Right lobe of liver (tissue), 6 donors: ENCODE results near the gene ACTN1. TPM values are rescaled to one million over a fixed set of nuclear protein-coding genes. Genes with fewer than 3 reads are reported as not detected.

ENCODE experiments used
- ATAC-seq, 4 donors: fragments of 200-7000 bp; cut with Tn5 transposase; one replicate each; pipeline ENCODE4 v1.9.1; 2020; ENCODE audit warnings: mild to moderate bottlenecking in 4 of 4, moderate library complexity in 4 of 4
- DNase-seq, 3 donors: peaks; one replicate each; pipeline ENCODE4 v3.0.0-alpha.2; 2020
- H3K27ac ChIP-seq, 3 donors: fragments of 200-600 bp; one replicate each; pipeline ENCODE4 v1.8.0; 2022
- H3K27me3 ChIP-seq, 2 donors: fragments of 200-600 bp; one replicate each; pipeline ENCODE4 v1.8.0; 2022
- H3K36me3 ChIP-seq, 4 donors: fragments of 200-600 bp; sonication (generic) in 1 of 4; one replicate each; pipeline versions ENCODE4 v1.5.1 to v1.8.0; 2017 to 2022; ENCODE audit warnings: control low read depth in 1 of 4
- H3K4me1 ChIP-seq, 4 donors: fragments of 200-600 bp; sonication (generic) in 1 of 4; one replicate each; pipeline versions ENCODE4 v1.5.1 to v1.8.0; 2017 to 2022; ENCODE audit warnings: control low read depth in 1 of 4
- H3K4me3 ChIP-seq, 3 donors: fragments of 200-600 bp; one replicate each; pipeline ENCODE4 v1.8.0; 2022
- H3K9me3 ChIP-seq, 4 donors: fragments of 200-600 bp; sonication (generic) in 1 of 4; one replicate each; pipeline versions ENCODE4 v1.5.1 to v1.8.0; 2017 to 2022; ENCODE audit warnings: control low read depth in 1 of 4
- CTCF ChIP-seq, 4 donors: fragments of 200-600 bp in 3 of 4; fragments of 450-650 bp in 1 of 4; IDR thresholded peaks; one replicate each; pipeline versions ENCODE4 v1.5.1 to v1.8.0; 2016 to 2022; ENCODE audit warnings: antibody characterized with exemption in 4 of 4, mild to moderate bottlenecking in 2 of 4
- POLR2A ChIP-seq: fragments of 450-650 bp; IDR thresholded peaks from one replicate; pipeline ENCODE4 v1.6.1; 2017; ENCODE audit warnings: antibody characterized with exemption, mild to moderate bottlenecking
- WGBS: methylation state at CpG from one replicate; pipeline ENCODE4 v1.1.6; 2018; ENCODE audit warnings: low coverage, low lambda C conversion rate; ENCODE audit not compliant: insufficient coverage; ENCODE audit errors: missing lambda C conversion rate; 5-methylcytosine and 5-hydroxymethylcytosine counted together
- intact Hi-C, 2 donors: fragments of 100-400 bp; cut with DNase I; formaldehyde crosslinking; loops; one replicate each; pipeline versions ENCODE4 v1.11.2 to v1.14.1; 2022
- total RNA-seq, 6 experiments: library from RNA; depleted of rRNA in 2 of 6; stranded (reverse); fragments of >200 nt in 2 of 6; fragmentation: NEBNext Ultra II Directional in 3 of 6; extraction: Animal tissue kit (Norgen Biotek cat#: 25700) in 3 of 6; gene quantifications; one replicate each; pipeline versions ENCODE4 v1.1.0 to v1.2.4, GENCODE V29; 2016 to 2023
- donor health status: DM: no; HTN: yes; CAD: no.
- donor health status: DM: no; HTN: no; CAD: no.
- donor health status: DM: no; HTN: no; CAD: no.
- donor health status: DM: no; HTN: yes; CAD: no.
- donor health status: DM: no; HTN: yes; CAD: no.

The ACTN1 gene
- total RNA-seq, 6 experiments from 2014 or later: 53.1 to 145 (median 100) TPM

- H3K9me3 ChIP-seq: no peaks in the 10 kb centered on the region
- no peak overlapping the region for H3K4me3 ChIP-seq
- 97% methylated on average over 7 of the region's 9 CpGs for whole genome bisulfite sequencing
- no peaks in the 10 kb centered on the region for H3K27me3 ChIP-seq
- H3K4me1 ChIP-seq: peaks cover 0 to 49% (median 15%) of the 10 kb centered on the region in 4 donors
- no peak for TF ChIP-seq CTCF (IDR thresholded peaks at IDR 0.05)
- DNase-seq (peak in 1 of 3 donors; percentile 22), ATAC-seq (no peak)
- intact Hi-C loops: no loop called here
- peak overlapping the region in 2 of 3 donors; percentile 22 to 31 for H3K27ac ChIP-seq
- no peaks in the 10 kb centered on the region for H3K36me3 ChIP-seq
Observed at GRCh38 chr14:68934066-68934465, 45.0 kb downstream of the ACTN1 start.

- peak overlapping the region in 1 of 3 donors; percentile 12 for H3K27ac ChIP-seq
- peaks cover 0 to 46% (median 8%) of the 10 kb centered on the region in 4 donors for H3K4me1 ChIP-seq
- ATAC-seq (no peak), DNase-seq (peak in 1 of 3 donors; percentile 13)
- no peaks in the 10 kb centered on the region for H3K36me3 ChIP-seq
- TF ChIP-seq CTCF (IDR thresholded peaks at IDR 0.05) (no peak), POLR2A (no peak)
- H3K27me3 ChIP-seq: no peaks in the 10 kb centered on the region
- H3K4me3 ChIP-seq: no peak overlapping the region
- 84% methylated on average over 4 of the region's 5 CpGs for WGBS
- intact Hi-C loops: no loop called here
- H3K9me3 ChIP-seq: no peaks in the 10 kb centered on the region
Observed at GRCh38 chr14:68932686-68933085, 46.4 kb downstream of the ACTN1 start.

GRCh38 chr14:68932231-68932630 lies 46.9 kb downstream of the ACTN1 start:
- Histone ChIP-seq H3K4me3 (no peak overlapping the region), H3K9me3 (no peaks in the 10 kb centered on the region), H3K36me3 (no peaks in the 10 kb centered on the region), H3K4me1 (peaks cover 0 to 43% (median 6%) of the 10 kb centered on the region in 4 donors), H3K27me3 (no peaks in the 10 kb centered on the region), H3K27ac (peak overlapping the region in 1 of 3 donors; percentile 12)
- ATAC-seq (no peak), DNase-seq (no peak)
- WGBS: 88% methylated on average over 1 of the region's 4 CpGs
- intact Hi-C loops: no loop called here
- no peak for TF ChIP-seq POLR2A
- TF ChIP-seq CTCF (IDR thresholded peaks at IDR 0.05): no peak

GRCh38 chr14:68931474-68932051 lies 47.5 kb downstream of the ACTN1 start:
- DNase-seq (no peak), ATAC-seq (no peak)
- Histone ChIP-seq H3K4me3 (no peak overlapping the region), H3K27ac (no peak overlapping the region), H3K9me3 (no peaks in the 10 kb centered on the region), H3K4me1 (peaks cover 0 to 36% (median 6%) of the 10 kb centered on the region in 4 donors), H3K27me3 (no peaks in the 10 kb centered on the region), H3K36me3 (no peaks in the 10 kb centered on the region)
- intact Hi-C loops: no loop called here
- no peak for TF ChIP-seq CTCF (IDR thresholded peaks at IDR 0.05)
- TF ChIP-seq POLR2A: no peak
- WGBS: 93% methylated on average over 5 of the region's 5 CpGs
